ENCODE data around the gene DDHD1. TPM values are rescaled to one million over a fixed set of nuclear protein-coding genes. Genes with fewer than 3 reads are reported as not detected.

The DDHD1 gene
- polyA plus RNA-seq, 1 of the 3 experiments (the other 2 are of a cell fraction): 1.9 TPM

DNA sequence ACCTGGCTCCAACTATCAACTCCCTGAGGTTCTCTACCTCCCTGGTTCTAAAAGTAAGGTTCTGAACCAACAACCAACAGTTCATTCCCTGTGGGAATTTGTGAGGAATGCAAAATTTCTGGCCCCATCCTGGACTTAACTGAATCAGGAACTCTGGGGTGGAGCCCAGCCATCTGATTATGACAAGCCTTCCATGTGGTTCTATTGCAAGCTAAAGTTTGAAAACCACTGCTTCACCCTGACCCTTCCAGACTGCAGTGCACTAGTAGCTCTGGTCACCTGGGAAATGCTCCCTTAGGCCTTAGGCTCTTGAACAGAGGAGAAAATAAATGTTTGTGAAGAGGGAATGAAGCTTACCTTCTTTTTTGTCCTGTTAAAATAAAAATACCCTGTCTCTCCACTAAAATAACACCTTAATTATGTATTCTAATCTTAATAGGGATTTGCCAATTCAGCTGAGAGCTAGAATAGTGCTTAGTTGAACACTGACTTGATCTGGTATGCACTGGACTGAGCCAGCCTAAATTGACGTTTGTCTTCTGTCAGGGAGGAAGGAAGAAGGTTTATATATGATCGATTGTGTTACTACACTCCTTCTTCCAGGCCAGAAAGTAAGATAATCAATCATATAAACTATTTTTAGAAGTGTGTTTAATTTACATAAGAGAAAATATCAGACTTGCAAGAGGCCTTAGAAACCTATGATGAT is 39.1 kb upstream of the DDHD1 start:
- 24% methylated on average over 2 of the region's 2 CpGs for WGBS (ENCODE audit: low lambda C conversion rate)
- no peaks in the 10 kb centered on the region for H3K9me3 ChIP-seq
- H3K9ac ChIP-seq: no peak overlapping the region
- no peaks in the 10 kb centered on the region; the same call in 1 of the 2 replicates for H3K27me3 ChIP-seq (ENCODE audit: insufficient read depth)
- ChIA-PET POLR2A (no interaction called here), CTCF (interaction anchor here (1.2 to 1.8 kb wide), 2 partner anchors 26 to 114 kb away, joined by 3 to 4 read pairs; no protein-coding TSS in a partner anchor)
- no peak overlapping the region for H3K27ac ChIP-seq (ENCODE audit: low read depth in 2 of 2, low read length in 1 of 2)
- no peak for DNase-seq
- no peaks in the 10 kb centered on the region for H4K20me1 ChIP-seq (ENCODE audit: insufficient read depth)
- no peak overlapping the region for H3K4me2 ChIP-seq
- no peaks in the 10 kb centered on the region for H3K36me3 ChIP-seq (replicated peaks in 1 of 2; ENCODE audit: control insufficient read depth in 1 of 2, insufficient read depth in 2 of 2, low read length in 1 of 2)
- H3F3A ChIP-seq (replicated peaks; ENCODE audit: insufficient read depth): no peaks in the 10 kb centered on the region
- TF ChIP-seq CHD2 (IDR thresholded peaks at IDR 0.05; ENCODE audit: low read length, partially characterized antibody) (no peak), POLR2AphosphoS5 (IDR thresholded peaks at IDR 0.05; ENCODE audit: low read depth, low read length) (no peak), JUND (IDR thresholded peaks at IDR 0.05) (no peak), FOXJ3 (CRISPR knock-in tag; IDR thresholded peaks at IDR 0.05) (no peak), YY1 (IDR thresholded peaks at IDR 0.05; ENCODE audit: low read depth) (no peak), RCOR1 (IDR thresholded peaks at IDR 0.05; ENCODE audit: low read length) (no peak), MXI1 (IDR thresholded peaks at IDR 0.05; ENCODE audit: low read depth, low read length) (no peak), FOSL2 (IDR thresholded peaks at IDR 0.05; ENCODE audit: borderline replicate concordance, low read depth) (no peak), NFIC (IDR thresholded peaks at IDR 0.05; ENCODE audit: borderline replicate concordance) (no peak), NRF1 (IDR thresholded peaks at IDR 0.05; ENCODE audit: low read depth, low read length) (no peak), GATA2 (CRISPR knock-in tag; IDR thresholded peaks at IDR 0.05) (no peak), TEAD4 (IDR thresholded peaks at IDR 0.05; ENCODE audit: borderline replicate concordance, insufficient read depth) (no peak), TAF1 (IDR thresholded peaks at IDR 0.05; ENCODE audit: borderline replicate concordance, low read depth, low read length) (no peak)
- TF ChIP-seq, protein P1, sequence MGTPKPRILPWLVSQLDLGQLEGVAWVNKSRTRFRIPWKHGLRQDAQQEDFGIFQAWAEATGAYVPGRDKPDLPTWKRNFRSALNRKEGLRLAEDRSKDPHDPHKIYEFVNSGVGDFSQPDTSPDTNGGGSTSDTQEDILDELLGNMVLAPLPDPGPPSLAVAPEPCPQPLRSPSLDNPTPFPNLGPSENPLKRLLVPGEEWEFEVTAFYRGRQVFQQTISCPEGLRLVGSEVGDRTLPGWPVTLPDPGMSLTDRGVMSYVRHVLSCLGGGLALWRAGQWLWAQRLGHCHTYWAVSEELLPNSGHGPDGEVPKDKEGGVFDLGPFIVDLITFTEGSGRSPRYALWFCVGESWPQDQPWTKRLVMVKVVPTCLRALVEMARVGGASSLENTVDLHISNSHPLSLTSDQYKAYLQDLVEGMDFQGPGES (IDR thresholded peaks at IDR 0.05; ENCODE audit: low read depth, low read length): no peak
- TF ChIP-seq, protein P2, sequence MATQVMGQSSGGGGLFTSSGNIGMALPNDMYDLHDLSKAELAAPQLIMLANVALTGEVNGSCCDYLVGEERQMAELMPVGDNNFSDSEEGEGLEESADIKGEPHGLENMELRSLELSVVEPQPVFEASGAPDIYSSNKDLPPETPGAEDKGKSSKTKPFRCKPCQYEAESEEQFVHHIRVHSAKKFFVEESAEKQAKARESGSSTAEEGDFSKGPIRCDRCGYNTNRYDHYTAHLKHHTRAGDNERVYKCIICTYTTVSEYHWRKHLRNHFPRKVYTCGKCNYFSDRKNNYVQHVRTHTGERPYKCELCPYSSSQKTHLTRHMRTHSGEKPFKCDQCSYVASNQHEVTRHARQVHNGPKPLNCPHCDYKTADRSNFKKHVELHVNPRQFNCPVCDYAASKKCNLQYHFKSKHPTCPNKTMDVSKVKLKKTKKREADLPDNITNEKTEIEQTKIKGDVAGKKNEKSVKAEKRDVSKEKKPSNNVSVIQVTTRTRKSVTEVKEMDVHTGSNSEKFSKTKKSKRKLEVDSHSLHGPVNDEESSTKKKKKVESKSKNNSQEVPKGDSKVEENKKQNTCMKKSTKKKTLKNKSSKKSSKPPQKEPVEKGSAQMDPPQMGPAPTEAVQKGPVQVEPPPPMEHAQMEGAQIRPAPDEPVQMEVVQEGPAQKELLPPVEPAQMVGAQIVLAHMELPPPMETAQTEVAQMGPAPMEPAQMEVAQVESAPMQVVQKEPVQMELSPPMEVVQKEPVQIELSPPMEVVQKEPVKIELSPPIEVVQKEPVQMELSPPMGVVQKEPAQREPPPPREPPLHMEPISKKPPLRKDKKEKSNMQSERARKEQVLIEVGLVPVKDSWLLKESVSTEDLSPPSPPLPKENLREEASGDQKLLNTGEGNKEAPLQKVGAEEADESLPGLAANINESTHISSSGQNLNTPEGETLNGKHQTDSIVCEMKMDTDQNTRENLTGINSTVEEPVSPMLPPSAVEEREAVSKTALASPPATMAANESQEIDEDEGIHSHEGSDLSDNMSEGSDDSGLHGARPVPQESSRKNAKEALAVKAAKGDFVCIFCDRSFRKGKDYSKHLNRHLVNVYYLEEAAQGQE (IDR thresholded peaks at IDR 0.05; ENCODE audit: low read depth, low read length): no peak
- TF ChIP-seq, protein P3, sequence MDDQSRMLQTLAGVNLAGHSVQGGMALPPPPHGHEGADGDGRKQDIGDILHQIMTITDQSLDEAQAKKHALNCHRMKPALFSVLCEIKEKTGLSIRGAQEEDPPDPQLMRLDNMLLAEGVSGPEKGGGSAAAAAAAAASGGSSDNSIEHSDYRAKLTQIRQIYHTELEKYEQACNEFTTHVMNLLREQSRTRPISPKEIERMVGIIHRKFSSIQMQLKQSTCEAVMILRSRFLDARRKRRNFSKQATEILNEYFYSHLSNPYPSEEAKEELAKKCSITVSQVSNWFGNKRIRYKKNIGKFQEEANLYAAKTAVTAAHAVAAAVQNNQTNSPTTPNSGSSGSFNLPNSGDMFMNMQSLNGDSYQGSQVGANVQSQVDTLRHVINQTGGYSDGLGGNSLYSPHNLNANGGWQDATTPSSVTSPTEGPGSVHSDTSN (IDR thresholded peaks at IDR 0.05): no peak
- TF ChIP-seq, protein P4, sequence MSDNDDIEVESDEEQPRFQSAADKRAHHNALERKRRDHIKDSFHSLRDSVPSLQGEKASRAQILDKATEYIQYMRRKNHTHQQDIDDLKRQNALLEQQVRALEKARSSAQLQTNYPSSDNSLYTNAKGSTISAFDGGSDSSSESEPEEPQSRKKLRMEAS (IDR thresholded peaks at IDR 0.05; ENCODE audit: low read depth): no peak
- TF ChIP-seq, protein P5, sequence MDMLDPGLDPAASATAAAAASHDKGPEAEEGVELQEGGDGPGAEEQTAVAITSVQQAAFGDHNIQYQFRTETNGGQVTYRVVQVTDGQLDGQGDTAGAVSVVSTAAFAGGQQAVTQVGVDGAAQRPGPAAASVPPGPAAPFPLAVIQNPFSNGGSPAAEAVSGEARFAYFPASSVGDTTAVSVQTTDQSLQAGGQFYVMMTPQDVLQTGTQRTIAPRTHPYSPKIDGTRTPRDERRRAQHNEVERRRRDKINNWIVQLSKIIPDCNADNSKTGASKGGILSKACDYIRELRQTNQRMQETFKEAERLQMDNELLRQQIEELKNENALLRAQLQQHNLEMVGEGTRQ (IDR thresholded peaks at IDR 0.05; ENCODE audit: borderline replicate concordance, low read depth, low read length): no peak
- TF ChIP-seq, protein P6, sequence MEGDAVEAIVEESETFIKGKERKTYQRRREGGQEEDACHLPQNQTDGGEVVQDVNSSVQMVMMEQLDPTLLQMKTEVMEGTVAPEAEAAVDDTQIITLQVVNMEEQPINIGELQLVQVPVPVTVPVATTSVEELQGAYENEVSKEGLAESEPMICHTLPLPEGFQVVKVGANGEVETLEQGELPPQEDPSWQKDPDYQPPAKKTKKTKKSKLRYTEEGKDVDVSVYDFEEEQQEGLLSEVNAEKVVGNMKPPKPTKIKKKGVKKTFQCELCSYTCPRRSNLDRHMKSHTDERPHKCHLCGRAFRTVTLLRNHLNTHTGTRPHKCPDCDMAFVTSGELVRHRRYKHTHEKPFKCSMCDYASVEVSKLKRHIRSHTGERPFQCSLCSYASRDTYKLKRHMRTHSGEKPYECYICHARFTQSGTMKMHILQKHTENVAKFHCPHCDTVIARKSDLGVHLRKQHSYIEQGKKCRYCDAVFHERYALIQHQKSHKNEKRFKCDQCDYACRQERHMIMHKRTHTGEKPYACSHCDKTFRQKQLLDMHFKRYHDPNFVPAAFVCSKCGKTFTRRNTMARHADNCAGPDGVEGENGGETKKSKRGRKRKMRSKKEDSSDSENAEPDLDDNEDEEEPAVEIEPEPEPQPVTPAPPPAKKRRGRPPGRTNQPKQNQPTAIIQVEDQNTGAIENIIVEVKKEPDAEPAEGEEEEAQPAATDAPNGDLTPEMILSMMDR (IDR thresholded peaks at IDR 0.05): no peak
- no peak overlapping the region for H2AFZ ChIP-seq (ENCODE audit: low read depth)
- no peaks in the 10 kb centered on the region for H3K4me1 ChIP-seq (ENCODE audit: control insufficient read depth in 1 of 2, insufficient read depth in 2 of 2, low read depth in 1 of 2, low read length in 1 of 2)
- H3K79me2 ChIP-seq (ENCODE audit: insufficient read depth): no peaks in the 10 kb centered on the region
- no peak overlapping the region for H3K4me3 ChIP-seq (ENCODE audit: low read depth in 2 of 2, low read length in 1 of 2)
- no peaks in the 10 kb centered on the region for H3K9me2 ChIP-seq

Data from SK-N-SH (cell line).